BLaER1 (cell line): ENCODE data around the gene VEZF1.

Source experiments
- H3K27ac ChIP-seq: shearing (Covaris generic); formaldehyde crosslinking; 2 replicates; pipeline ENCODE4 v1.8.1; 2022
- H3K27me3 ChIP-seq: shearing (Covaris generic); formaldehyde crosslinking; 2 replicates; pipeline ENCODE4 v1.8.1; 2022
- H3K36me3 ChIP-seq: shearing (Covaris generic); formaldehyde crosslinking; 2 replicates; pipeline ENCODE4 v1.8.1; 2022
- H3K4me1 ChIP-seq: shearing (Covaris generic); formaldehyde crosslinking; 2 replicates; pipeline ENCODE4 v1.8.1; 2022
- H3K4me2 ChIP-seq: shearing (Covaris generic); formaldehyde crosslinking; 2 replicates; pipeline ENCODE4 v1.8.1; 2022
- H3K4me3 ChIP-seq: shearing (Covaris generic); formaldehyde crosslinking; 2 replicates; pipeline ENCODE4 v1.8.1; 2022
- H3K9ac ChIP-seq: shearing (Covaris generic); formaldehyde crosslinking; 2 replicates; pipeline ENCODE4 v1.8.1; 2022
- H3K9me3 ChIP-seq: shearing (Covaris generic); formaldehyde crosslinking; 2 replicates; pipeline ENCODE4 v1.8.1; 2022
- H4K20me1 ChIP-seq: shearing (Covaris generic); formaldehyde crosslinking; 2 replicates; pipeline ENCODE4 v1.8.1; 2022
- Cebpa-rat ChIP-seq: shearing (Covaris generic); IDR thresholded peaks from 2 replicates; pipeline ENCODE4 v1.8.1; 2022

Gene VEZF1

DNA sequence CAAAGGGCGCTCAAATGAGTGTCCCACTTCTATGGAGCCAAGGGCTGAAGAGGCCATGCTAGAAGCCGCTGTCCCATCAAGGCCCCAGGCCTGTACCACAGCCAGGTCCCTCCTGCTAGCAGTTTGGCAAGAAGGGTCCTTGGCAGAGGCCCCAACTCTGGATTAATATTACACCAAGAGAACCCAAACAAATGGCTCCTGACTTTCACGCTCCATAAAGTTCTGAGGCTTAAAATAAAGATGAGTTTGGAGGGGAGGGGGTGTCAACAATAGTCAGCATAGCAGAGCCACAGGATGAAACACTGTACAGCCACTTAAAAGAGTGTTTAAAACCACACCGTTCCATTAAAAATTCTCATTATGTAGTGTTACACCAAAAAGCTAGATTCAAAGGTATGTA, 63.4 kb downstream of the VEZF1 start:
- peak overlapping the region; percentile 94 for H3K4me2 ChIP-seq
- no peaks in the 10 kb centered on the region for H3K27me3 ChIP-seq
- no peaks in the 10 kb centered on the region for H3K36me3 ChIP-seq
- TF ChIP-seq Cebpa-rat = no peak
- H3K4me3 ChIP-seq = no peak overlapping the region
- H3K4me1 ChIP-seq = peaks cover 57% of the 10 kb centered on the region
- H3K9ac ChIP-seq = no peak overlapping the region
- no peaks in the 10 kb centered on the region for H3K9me3 ChIP-seq
- peaks cover 8% of the 10 kb centered on the region; the same call in 1 of the 2 replicates for H4K20me1 ChIP-seq
- peak overlapping the region; percentile 3; the same call in 1 of the 2 replicates for H3K27ac ChIP-seq
